Measurements from ENCODE around the gene SCUBE2.

The SCUBE2 gene

DNA sequence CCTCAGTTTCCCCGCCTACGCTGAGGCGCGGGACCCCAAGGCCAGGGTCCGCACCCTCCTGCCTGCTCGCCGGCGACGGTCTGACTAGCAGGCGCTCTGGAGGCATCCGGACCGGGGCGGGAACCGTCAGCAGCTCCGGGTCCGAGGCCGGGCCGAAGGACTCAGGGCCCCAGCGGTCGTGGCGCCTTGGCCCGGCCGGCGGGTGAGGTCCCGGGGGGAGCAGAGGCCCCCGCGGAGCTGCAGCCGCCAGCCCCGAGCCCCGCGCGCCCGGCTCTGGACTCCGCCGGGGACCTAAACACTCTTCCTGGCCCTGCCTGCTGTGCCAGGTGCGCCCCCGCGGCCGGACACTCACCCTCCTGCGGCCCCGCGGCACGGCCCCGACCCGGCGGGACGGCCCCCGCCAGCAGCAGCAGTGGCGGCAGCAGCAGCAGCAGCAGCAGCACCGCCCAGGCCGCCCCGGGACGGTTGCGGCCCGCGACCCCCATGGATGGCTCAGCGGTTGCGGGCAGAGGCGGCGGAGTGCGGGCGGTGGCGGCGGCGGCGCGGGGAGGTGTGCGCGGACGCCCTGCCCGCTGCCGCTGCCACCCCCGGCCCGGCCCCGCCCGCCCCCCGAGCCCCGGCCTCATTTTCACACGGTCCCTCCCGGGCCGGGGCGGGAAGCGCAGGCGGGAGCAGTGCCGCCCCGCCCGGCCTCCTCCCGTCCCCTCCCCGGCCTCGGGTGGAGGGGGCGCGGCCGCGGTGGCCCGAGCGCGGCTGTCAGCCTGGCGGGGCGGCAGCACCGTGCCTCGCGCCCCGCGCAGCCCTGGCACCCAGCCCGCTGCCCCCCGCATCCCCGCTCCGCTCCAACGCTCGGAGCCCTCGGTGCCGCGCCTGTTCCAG is at the start of gene SCUBE2:
TSS of gene SCUBE2 (minus strand) at position 556 of the 879 bp plus-strand sequence. CDS start at position 485, 71 bp downstream.
- no peak for DNase-seq (ENCODE audit: low read depth)

- DNase-seq (ENCODE audit: low read depth) = no peak
Observed at GRCh38 chr11:9141186-9141585, 49.8 kb upstream of the SCUBE2 start.

DNA sequence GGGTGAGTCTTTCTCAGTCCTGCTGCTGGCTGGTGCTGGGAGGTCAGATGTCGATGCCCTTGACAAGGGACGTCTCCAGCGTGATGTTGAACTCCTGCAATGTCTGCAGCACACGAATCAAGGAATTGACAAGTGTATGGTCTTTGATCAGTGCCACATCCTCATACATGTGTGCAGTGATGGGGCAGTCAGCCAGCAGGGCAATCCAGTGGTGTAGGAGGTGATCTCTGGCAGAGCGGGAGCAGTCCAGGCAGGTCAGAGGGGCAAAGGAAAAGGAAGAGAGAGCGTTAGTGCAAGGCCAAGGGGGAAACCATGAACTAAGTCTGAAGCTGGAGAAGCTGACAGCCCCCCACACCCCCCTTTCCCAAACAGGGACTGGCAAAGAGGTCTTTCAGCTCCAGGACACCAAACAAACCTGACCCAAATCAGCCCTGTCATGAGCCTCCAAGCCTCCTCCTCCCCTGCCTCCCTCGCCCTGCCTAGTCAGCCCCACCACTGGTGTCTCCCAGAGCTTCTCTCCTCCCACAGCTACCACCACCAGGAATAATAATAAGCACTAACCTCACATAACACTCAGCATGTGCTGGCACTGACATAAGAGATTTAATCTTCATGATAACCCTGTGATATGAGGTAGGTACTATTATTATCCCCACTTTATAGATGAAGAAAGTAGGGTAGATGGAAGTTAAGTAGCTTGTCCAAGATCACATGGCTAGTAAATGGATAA is 48.4 kb upstream of the SCUBE2 start:
- no peak for DNase-seq (ENCODE audit: low read depth)

- DNase-seq (ENCODE audit: low read depth) = peak; percentile 26
Observed at GRCh38 chr11:9138612-9139579, 47.5 kb upstream of the SCUBE2 start.

GRCh38 chr11:9138133-9138453 is 46.7 kb upstream of the SCUBE2 start:
- DNase-seq (ENCODE audit: low read depth) = no peak

DNA sequence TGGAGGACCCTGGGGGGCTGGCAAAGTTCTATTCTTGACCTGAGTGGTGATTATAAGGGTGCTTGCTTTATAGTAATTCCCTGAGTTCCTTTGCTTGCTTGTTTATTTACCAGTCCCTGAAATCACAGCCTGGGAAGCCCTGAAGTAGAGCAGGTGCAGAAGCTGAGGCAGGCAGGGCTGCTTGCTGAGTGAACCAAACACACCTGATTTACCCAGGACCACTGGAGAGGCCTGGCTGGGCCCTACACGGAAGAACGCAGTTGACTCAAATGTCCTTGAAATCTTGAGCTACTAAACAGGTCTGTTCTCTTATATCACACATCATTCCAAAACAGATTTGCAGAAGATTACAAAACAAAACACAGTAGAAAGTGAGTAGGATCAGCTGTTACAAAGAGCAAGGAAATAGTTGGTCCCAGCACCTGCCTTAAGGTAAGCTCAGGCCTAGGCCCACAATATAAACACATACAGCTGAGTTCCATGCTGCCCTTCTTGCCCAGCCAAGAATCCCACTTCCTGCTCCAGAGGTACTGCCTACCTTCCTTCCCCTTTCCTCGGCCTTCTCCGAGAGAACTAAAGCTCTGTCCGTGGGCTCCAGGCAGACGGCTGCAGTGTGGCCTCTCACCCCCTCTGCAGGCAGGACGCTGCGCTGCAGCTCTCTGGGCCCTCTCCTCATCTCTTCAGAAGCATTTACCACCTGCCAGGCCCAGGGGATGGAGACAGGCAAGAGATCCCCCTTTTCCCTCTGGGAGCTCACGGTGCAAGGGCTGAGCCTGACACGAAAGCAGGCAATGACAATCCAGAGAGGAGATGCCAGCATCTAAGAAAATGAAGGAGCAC is 46.1 kb upstream of the SCUBE2 start:
- peak; percentile 19 for DNase-seq (ENCODE audit: low read depth)

- no peak for DNase-seq (ENCODE audit: low read depth)
Observed at GRCh38 chr11:9136741-9137140, 45.3 kb upstream of the SCUBE2 start.

DNA sequence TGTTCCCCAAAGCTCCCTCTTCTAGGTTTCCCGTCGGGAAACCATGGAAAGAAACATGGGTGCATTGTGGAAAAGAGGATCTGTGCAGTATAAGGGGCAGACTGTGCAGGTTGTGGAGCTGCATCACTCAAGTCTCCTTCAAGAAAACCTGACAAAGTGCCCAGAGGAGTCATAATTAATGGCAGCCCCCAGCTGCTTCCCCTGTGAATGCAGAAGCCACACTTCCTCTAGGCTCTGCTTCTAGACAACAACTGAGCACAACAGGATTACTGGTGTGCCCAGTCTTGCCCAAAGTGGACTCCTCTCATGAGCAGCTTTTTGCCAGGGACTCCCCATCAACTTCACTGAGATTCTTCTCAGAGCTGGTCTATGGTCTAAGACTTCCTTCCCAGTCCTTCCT is 42.6 kb upstream of the SCUBE2 start:
- no peak for DNase-seq (ENCODE audit: low read depth)

DNA sequence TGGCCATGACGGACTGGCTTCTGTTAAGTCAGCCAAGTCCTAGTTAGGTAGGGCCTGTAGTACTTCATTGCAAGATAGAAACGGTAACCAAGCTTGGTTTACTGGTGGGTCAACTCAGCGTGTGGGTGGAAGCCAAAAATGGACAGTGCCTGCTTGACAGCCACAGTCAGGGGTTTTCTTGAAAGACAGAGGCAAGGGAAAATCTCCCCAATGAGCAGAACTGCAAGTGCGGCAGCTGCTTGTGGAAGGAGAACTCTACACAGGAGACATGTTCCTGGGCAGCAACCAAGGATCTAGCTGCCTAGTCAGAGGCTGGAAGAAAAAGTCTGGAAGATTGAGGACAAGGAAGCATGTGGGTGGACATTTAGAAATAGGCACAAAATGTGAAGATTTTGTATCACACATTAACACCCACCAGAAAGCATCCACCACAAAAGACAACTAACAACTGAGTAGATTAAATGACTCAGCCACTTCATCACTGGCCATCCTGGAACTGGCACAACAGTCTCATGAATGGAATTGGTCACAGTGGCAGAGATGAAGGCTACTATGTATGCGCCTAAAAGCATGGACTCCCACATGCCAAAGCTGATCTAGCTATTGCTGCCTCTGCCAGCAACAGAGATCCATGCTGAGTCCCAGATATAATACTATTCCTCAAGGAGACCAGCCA is 40.9 kb upstream of the SCUBE2 start:
- DNase-seq (ENCODE audit: low read depth) = no peak

- no peak for DNase-seq (ENCODE audit: low read depth)
Observed at GRCh38 chr11:9130297-9130696, 38.9 kb upstream of the SCUBE2 start.

- DNase-seq (ENCODE audit: low read depth) = no peak
Observed at GRCh38 chr11:9126636-9127035, 35.2 kb upstream of the SCUBE2 start.

- no peak for DNase-seq (ENCODE audit: low read depth)
Observed at GRCh38 chr11:9125185-9125886, 33.9 kb upstream of the SCUBE2 start.

DNA sequence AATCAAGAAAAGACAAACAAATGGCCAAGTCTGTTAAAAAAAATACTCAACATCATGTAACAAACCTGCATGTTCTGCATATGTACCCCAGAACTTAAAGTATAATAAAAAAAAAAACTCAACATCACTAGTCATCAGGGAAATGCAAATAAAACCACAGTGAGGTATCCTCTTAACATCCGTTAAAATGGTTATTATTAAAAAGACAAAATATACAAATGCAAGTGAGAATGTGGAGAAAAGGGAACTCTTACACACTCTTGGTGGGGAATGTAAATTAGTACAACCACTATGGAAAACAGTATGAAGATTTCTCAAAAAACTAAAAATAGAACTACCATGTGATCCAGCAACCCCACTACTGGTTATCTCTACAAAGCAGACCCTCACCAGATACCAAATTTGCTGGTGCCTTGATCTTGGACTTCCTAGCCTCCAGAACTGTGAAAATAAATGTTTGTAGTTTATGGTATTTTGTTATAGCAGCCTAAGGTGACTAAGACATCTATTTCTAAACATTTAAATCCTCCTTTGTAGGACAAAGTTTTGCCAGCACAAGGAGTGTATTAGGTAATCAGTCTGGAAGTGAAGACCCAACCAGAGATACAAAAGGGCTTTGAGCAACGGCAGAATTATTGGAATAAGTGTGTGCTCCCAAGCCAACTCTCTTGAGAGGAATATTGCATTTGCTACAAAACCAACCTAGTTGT is 32.4 kb upstream of the SCUBE2 start:
- no peak for DNase-seq (ENCODE audit: low read depth)

- no peak for DNase-seq (ENCODE audit: low read depth)
Observed at GRCh38 chr11:9121469-9121796, 30.0 kb upstream of the SCUBE2 start.

GRCh38 chr11:9120664-9121468 is 29.5 kb upstream of the SCUBE2 start:
- no peak for DNase-seq (ENCODE audit: low read depth)

DNA sequence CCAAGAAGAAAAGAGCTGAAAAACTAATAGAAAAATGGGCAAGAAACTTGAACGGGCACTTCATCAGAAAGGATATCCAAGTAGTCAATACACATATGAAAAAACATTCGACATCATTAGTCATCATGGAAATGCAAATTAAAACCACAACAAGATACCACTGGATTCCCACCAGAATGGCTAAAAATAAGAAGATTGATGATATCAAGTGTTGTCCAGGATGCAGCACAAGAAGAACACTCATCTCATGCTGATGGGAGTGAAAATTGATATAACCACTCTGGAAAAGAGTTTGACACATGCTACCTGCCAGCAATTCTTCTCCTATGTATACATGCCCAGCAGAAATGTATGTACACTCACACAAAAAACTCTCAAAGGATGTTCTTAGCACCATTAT is 26.9 kb upstream of the SCUBE2 start:
- DNase-seq (ENCODE audit: low read depth) = no peak

GRCh38 chr11:9112075-9112474 is 20.7 kb upstream of the SCUBE2 start:
- DNase-seq (ENCODE audit: low read depth) = no peak

DNA sequence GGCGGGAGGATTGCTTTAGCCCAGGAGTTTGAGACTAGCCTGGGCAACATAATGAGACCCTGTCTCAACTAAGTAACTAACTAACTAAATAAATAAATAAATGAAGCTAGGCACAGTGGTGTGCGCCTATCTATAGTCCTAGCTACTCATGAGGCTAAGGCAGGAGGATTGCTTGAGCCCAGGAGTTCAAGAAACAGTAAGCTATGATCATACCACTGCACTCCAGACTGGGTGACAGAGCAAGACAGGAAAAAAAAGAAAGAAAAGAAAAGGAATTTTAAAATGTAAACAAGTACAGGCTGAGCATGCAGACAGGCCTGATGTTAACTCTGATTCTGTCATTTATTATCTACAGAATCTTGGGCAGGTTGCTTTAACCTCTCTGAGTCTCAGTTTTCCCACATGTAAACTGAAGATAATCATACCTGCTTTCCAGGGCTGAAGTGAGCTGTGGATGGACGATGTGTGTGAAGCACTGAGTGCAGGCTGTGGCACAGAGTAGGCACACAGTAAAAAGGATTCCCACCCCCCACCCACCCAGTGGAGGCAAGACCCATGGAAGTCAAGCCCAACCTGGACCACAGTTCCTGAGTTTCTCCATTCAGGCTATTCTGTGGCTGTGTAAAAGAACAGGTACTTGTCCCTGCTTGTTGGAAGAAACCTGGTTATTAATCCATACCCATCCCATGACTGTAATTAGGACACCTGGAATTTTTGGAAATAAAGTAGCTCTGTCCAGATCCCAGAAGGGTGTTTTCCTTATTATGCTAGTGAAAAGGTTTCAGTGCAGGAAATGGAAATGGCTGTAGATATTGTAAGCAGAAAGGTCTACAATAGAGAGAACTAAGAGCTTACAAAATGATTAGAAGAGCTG is 18.7 kb upstream of the SCUBE2 start:
- no peak for DNase-seq (ENCODE audit: low read depth)

Data from T-helper 22 cell (primary cell).